HEK293T (cell line): ENCODE measurements around the gene ATP9B.

Experiments
- BHLHE40 ChIP-seq: fragments of 450-650 bp; IDR thresholded peaks from 2 replicates; pipeline ENCODE4 v1.6.1; 2016; ENCODE audit warnings: mild to moderate bottlenecking, moderate library complexity, borderline replicate concordance
- ELF4 ChIP-seq: fragments of 450-650 bp; IDR thresholded peaks from 2 replicates; pipeline ENCODE4 v1.6.1; 2017; ENCODE audit warnings: antibody characterized with exemption
- L3MBTL2 ChIP-seq: fragments of 450-650 bp; conservative IDR thresholded peaks from 2 replicates; pipeline ENCODE4 v1.6.1; 2016; ENCODE audit warnings: mild to moderate bottlenecking
- LEF1 ChIP-seq: fragments of 450-650 bp; IDR thresholded peaks from 2 replicates; pipeline ENCODE4 v1.6.1; 2017; ENCODE audit warnings: mild to moderate bottlenecking, borderline replicate concordance
- SUZ12 ChIP-seq: fragments of 450-650 bp; IDR thresholded peaks from 2 replicates; pipeline ENCODE4 v1.6.1; 2016; ENCODE audit warnings: mild to moderate bottlenecking

- no peak for TF ChIP-seq BHLHE40
- no peak for TF ChIP-seq SUZ12
- no peak for TF ChIP-seq LEF1
- TF ChIP-seq L3MBTL2, result no peak
- TF ChIP-seq ELF4, result no peak
These were observed 358.4 kb downstream of the ATP9B start for GRCh38 chr18:79427368-79428225.
